BJ (cell line): ENCODE data around the gene MSL3B.
A peak's percentile ranks its signal among the peaks of the same experiment; 100 is the strongest.

ENCODE experiments used
- CTCF ChIA-PET: fragments of 350-600 bp; formaldehyde crosslinking; extraction: SDS; loops from one replicate; lab custom pipeline; 2021; ENCODE audit warnings: antibody characterized with exemption, inconsistent platforms; lab: Yijun Ruan, JAX
- POLR2A ChIA-PET: fragments of 300-600 bp; sonication (Branson Sonifier 250); formaldehyde crosslinking; extraction: SDS; loops from one replicate; lab custom pipeline; 2021; ENCODE audit warnings: antibody characterized with exemption; lab: Charles Lee
- DNase-seq: peaks from one replicate; pipeline ENCODE4 v3.0.0-alpha.2; 2011; ENCODE audit warnings: low read depth
- H3K27me3 ChIP-seq: 2 replicates; pipeline ENCODE4 v1.6.0; 2011; ENCODE audit warnings: low read length; ENCODE audit not compliant: control insufficient read depth, insufficient read depth
- H3K36me3 ChIP-seq: 2 replicates; pipeline ENCODE4 v1.5.1; 2011; ENCODE audit warnings: low read length; ENCODE audit not compliant: control insufficient read depth, insufficient read depth
- H3K4me3 ChIP-seq: 2 replicates; pipeline ENCODE4 v1.5.1; 2011; ENCODE audit warnings: low read depth, mild to moderate bottlenecking, control low read depth, low read length
- CTCF ChIP-seq: IDR thresholded peaks from 2 replicates; pipeline ENCODE4 v1.5.1; 2011; ENCODE audit warnings: low read depth, mild to moderate bottlenecking, control low read depth, inconsistent platforms, low read length, moderate library complexity; ENCODE audit not compliant: insufficient read depth

Gene MSL3B

DNA sequence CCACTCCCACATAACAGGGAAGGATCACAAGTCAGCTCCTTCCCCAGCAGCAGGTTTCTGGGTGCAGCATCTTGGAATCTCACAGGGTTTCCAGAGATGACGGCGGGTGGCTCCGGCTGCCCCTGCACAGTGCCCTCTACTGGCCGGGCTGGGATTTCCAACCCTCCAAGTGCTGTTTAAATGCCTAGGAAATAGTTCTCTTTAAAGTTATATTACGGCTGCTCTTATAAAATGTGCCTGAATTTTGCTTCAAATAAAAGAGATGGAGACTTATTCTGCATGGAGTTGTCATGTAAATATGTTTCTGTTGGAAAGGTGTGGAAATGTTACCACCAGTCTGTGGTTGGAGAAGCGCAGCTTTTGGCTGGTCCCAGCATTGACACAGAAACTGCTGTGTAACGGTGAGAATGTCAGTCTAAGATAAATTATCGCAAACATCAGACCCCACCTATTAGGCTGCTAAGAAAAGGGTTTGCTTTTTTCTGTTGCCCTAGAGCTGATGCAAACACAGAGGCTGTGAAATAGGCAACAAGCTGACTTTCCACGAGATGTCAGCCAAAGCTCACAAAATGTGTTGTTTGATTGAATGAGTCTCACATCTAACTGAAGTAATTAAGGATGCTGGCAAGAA, 10.6 kb downstream of the MSL3B start:
- POLR2A ChIA-PET: no interaction called here
- peak; percentile 74 for TF ChIP-seq CTCF
- no peak overlapping the region for H3K4me3 ChIP-seq
- H3K27me3 ChIP-seq: no peaks in the 10 kb centered on the region
- CTCF ChIA-PET: interaction anchor here (0.5 to 2.5 kb wide), 6 partner anchors 14 to 1259 kb away, joined by 3 to 9 read pairs (median 3); no protein-coding TSS in a partner anchor
- H3K36me3 ChIP-seq: no peaks in the 10 kb centered on the region
- DNase-seq: no peak

DNA sequence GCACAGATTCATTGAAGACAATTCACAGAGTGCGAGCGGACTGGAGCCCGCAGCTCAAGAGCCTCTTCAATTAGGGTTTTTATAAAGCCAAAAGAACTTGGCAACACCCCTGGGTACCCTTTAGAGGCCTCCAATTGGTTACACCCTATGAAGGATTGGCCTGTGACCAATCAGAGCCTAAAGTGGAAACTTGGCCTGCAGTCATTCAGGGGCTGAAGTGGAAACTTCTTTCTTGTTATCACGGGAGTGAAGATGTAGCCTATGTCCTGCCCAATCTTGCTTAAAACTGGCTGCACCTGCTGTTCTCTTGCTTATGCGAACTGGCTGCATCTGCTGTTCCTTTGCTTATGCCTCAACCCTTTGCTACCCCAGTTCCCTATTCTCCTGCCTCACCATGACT, 12.0 kb downstream of the MSL3B start:
- Histone ChIP-seq H3K36me3 (no peaks in the 10 kb centered on the region), H3K4me3 (no peak overlapping the region), H3K27me3 (no peaks in the 10 kb centered on the region)
- POLR2A ChIA-PET: no interaction called here
- DNase-seq: no peak
- CTCF ChIA-PET: interaction anchor here (0.5 to 2.5 kb wide), 2 partner anchors 14 to 183 kb away, joined by 3 to 9 read pairs; no protein-coding TSS in a partner anchor
- no peak for TF ChIP-seq CTCF

GRCh38 chr2:233855345-233855744, 12.8 kb downstream of the MSL3B start:
- ChIA-PET CTCF (no interaction called here), POLR2A (no interaction called here)
- no peaks in the 10 kb centered on the region for H3K27me3 ChIP-seq
- DNase-seq: no peak
- no peak overlapping the region for H3K4me3 ChIP-seq
- no peaks in the 10 kb centered on the region for H3K36me3 ChIP-seq
- no peak for TF ChIP-seq CTCF

DNA sequence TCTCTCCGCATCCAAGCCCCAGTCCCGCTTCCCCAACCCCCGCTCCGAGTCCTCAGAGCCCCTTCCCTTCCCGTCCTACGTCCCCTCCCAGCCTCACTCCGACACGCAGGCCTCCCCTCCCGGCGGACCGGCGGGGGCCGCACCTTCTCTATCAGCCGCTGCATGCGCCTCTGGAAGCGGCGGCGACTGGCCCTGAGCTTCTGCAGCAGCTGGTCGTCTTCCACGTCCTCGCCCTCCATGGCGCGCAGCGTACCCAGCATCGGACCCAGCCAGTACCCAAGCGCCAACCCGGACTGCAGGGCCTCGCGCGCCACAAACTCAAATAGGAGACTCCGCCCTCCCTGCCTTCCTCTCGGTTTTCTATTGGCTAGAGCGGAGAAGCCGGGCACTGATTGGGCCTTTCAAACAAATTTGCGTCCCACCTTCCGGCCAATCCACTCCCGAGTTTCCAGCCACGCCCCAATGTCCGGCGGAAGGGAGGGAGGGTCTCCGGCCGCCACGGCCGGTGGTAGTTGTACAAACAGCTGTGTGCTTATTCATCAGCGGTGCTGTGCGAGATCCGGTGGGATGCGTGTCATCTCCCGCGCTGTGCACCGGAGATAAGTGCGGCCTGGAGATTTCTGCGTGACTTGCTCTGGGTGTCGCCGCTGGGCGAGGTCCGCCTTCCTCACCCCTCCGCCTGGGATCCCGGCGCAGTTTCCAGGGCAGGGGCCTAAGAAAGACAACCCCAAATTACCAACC, 13.8 kb downstream of the MSL3B start, which contains the start of gene HJURP:
TSS of gene HJURP (minus strand) at position 295 of the 741 bp plus-strand sequence. CDS start at position 260, 35 bp downstream.
- CTCF ChIA-PET: no interaction called here

More for the DNA sequence above, 13.8 kb downstream of the MSL3B start, which contains the start of gene HJURP:
- POLR2A ChIA-PET: no interaction called here
- DNase-seq: peak; percentile 78
- TF ChIP-seq CTCF: no peak
- Histone ChIP-seq H3K27me3 (no peaks in the 10 kb centered on the region), H3K36me3 (no peaks in the 10 kb centered on the region), H3K4me3 (peak within 1 kb of the TSS; percentile 91)
